Activated CD4-positive, alpha-beta memory T cell treated with anti-CD3 and anti-CD28 coated beads for 36 hours (primary cell): Measurements from ENCODE around the gene PRRT1. TPM values are rescaled to one million over a fixed set of nuclear protein-coding genes. Genes with fewer than 3 reads are reported as not detected.
"Not testable (repeated sequence)": the region's sequence is repeated elsewhere in the genome, so short reads cannot be mapped to it uniquely, and the experiment has no call there.

ENCODE experiments used
- CTCF ChIA-PET: fragments of 350-600 bp; sonication (Branson Sonifier 250); formaldehyde crosslinking; loops from one replicate; lab custom pipeline; 2021; ENCODE audit warnings: antibody characterized with exemption, inconsistent platforms; lab: Charles Lee
- POLR2A ChIA-PET: fragments of 350-600 bp; sonication (Branson Sonifier 250); formaldehyde crosslinking; loops from one replicate; lab custom pipeline; 2021; ENCODE audit warnings: antibody characterized with exemption; lab: Charles Lee
- DNase-seq: peaks from one replicate; pipeline ENCODE4 v3.0.0-alpha.2; 2020
- H3K27ac Mint-ChIP-seq: one replicate; pipeline ENCODE4 v1.8.0; 2021; ENCODE audit warnings: mixed read lengths
- H3K27me3 Mint-ChIP-seq: one replicate; pipeline ENCODE4 v1.8.0; 2021; ENCODE audit warnings: mixed read lengths
- H3K36me3 Mint-ChIP-seq: one replicate; pipeline ENCODE4 v1.8.0; 2021; ENCODE audit warnings: mixed read lengths
- H3K4me1 Mint-ChIP-seq: one replicate; pipeline ENCODE4 v1.8.0; 2021; ENCODE audit warnings: low read depth, mixed read lengths
- H3K4me3 Mint-ChIP-seq: one replicate; pipeline ENCODE4 v1.8.0; 2021; ENCODE audit warnings: mild to moderate bottlenecking, mixed read lengths
- H3K9me3 Mint-ChIP-seq: one replicate; pipeline ENCODE4 v1.8.0; 2021; ENCODE audit warnings: mixed read lengths
- intact Hi-C: fragments of 100-400 bp; cut with micrococcal nuclease; formaldehyde crosslinking; loops from one replicate; pipeline ENCODE4 v1.15.1; 2023
- total RNA-seq, 2 experiments: library from RNA; stranded (reverse); gene quantifications; one replicate each; pipeline ENCODE4 v1.2.3, GENCODE V29; 2021

Gene PRRT1
- total RNA-seq, 2 experiments from 2014 or later, result 0.33 to 0.36 TPM

DNA sequence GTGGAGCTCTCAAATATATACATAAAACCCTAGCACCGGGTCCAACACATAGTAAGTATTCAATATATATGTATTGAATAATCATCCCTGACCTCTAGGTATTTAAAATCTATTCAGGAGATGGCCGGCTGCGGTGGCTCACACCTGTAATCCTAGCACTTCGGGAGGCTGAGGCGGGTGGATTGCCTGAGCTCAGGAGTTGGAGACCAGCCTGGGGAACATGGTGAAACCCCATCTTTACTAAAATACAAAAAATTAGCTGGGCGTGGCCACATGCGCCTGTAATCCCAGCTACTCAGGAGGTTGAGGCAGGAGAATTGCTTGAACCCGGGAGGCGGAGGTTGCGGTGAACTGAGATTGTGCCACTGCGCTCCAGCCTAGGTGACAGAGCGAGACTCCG lies 41.4 kb upstream of the PRRT1 start:
- ChIA-PET POLR2A (interaction anchor here (0.8 to 8.5 kb wide), 2 partner anchors 15 to 45 kb away, joined by 3 to 57 read pairs; partner anchors contain the start of genes AGPAT1 and RNF5), CTCF (interaction anchor here (0.9 to 2.0 kb wide), 4 partner anchors 14 to 1084 kb away, joined by 3 to 7 read pairs (median 4); partner anchors contain the start of gene TAP2)
- H3K27me3 Mint-ChIP-seq, H3K9me3 Mint-ChIP-seq, DNase-seq: not testable (repeated sequence)
- Mint-ChIP-seq H3K4me1 (peaks cover 34% of the 10 kb centered on the region), H3K27ac (peak overlapping the region; percentile 98), H3K4me3 (peak overlapping the region; percentile 92), H3K36me3 (peaks cover 24% of the 10 kb centered on the region)
- intact Hi-C loops, result loop anchor here (5.0 to 10.0 kb wide), 4 partner anchors 368 to 1222 kb away; partner anchors contain the start of genes CUTA, HSPA1B, LTA and PHF1

DNA sequence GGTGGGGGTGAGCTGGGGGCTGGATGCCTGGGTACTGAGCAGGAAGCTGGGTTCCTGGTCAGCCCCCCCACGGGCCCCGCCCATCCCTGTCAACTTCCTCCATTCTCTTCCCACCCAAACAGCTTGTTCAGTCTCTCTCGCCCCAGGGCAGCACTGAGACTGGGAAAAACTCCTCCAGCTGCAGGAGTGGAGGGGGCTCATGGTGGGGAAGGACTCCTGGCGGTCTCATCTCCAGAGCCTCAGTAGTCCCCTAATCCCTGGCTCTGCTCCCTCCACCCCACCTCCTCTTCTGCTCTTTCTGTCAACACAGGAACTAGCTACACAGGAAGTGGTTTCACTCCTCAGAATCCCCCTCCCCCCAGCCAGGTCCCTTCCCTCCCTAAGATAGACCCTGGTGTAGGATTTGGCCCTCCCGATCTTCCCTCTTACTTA lies 40.9 kb upstream of the PRRT1 start, which contains the start of gene GPSM3:
Gene GPSM3 (minus strand): TSS at position 36 of the 432 bp plus-strand sequence. CDS start 130 bp downstream, outside the sequence.
- Mint-ChIP-seq H3K4me3 (peak within 1 kb of the TSS; percentile 92), H3K27ac (peak within 1 kb of the TSS; percentile 98), H3K36me3 (peaks cover 26% of the 10 kb centered on the region), H3K9me3 (no peaks in the 10 kb centered on the region), H3K27me3 (no peaks in the 10 kb centered on the region), H3K4me1 (peaks cover 38% of the 10 kb centered on the region)
- intact Hi-C loops, result loop anchor here (5.0 to 10.0 kb wide), 4 partner anchors 368 to 1222 kb away; partner anchors contain the start of genes CUTA, HSPA1B, LTA and PHF1
- DNase-seq, result peak; percentile 71
- CTCF ChIA-PET, result interaction anchor here (0.9 to 2.0 kb wide), 4 partner anchors 13 to 1085 kb away, joined by 3 to 7 read pairs (median 4); partner anchors contain the start of gene TAP2
- POLR2A ChIA-PET, result interaction anchor here (0.7 to 8.5 kb wide), 3 partner anchors 15 to 44 kb away, joined by 3 to 57 read pairs (median 3); partner anchors contain the start of genes AGPAT1 and RNF5

DNA sequence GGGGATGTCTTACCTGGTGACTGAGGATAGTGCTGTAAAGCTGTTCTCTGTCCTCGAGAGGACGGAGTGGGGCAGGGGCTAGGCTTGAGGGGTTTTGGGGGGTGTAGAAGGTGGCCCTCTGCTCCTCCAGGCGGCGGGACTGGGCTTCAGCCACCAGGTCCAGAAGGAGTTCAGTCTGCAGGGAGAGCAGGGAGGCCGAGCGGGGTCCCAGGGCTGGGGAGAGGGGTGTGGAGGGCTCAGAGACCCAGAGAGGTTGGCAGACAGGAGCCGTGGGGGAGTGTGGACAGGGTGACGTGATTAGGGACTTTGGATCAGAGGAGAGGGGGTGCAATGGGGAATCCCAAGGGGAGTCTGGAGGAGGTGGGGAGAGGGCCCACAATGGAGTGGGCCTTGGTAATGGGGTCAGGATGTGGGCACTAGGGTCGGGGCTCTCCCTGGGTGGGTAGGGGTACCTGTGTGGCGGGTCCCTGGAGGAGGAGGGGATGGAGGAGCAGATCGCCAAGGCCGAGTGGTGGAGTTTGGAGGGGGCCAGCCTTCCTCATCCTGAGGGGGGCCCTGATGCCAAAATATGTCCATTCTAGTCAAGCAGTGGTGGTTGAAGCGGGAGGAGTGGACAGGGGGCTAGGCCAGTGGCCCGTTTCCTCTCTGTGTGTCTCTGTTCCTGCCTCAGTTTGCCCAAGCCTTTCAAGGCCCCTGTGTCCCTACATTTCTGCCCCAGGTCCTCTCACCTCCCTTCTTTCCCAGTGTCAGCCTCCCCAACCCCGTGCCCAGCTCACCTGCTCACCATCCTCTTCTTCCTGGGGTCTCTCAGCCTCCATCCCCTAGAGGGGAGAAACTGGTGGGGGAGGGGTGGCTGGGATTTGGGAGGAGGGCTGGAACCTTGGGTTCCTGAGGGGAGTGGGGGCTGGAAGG lies 40.2 kb upstream of the PRRT1 start:
- Mint-ChIP-seq H3K4me1 (peaks cover 43% of the 10 kb centered on the region), H3K27me3 (no peaks in the 10 kb centered on the region)
- peak; percentile 49 for DNase-seq

DNA sequence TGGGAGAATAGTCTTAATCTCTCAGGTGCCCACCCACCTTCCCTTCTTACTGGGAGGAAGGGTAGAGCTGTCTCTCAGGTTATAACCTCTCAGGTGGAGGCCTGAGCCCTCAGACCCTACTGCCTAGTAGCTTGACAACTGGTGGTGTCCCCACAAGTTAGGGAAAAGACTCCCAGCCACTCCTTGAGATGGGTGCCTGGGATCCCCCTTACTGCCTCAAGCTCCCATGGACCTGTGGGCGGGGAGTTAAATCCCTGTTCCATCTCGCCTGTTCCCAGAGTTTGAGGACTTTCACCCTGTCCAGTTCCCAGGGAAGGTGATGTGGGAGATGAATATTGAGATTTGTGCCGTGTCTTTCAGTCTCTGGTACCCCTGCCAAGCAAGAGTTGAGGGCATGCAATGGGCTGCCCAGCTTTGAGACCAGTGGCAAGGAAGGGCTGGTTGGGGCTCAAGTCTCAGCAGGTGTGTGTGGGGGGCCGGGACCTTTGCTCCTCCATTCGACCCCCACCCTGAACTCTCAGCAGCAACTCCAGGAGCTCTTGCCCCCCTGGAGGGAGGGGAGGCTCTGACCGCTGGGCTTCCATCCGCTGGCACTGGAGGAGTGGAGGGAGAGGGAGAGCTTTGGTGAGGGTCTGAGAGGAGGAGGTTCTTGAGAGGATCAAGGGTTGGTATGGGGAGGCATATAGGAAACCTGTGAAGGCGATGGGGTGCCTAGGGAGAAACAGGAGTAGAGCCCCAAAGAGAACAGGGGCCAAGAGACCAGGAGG lies 39.4 kb upstream of the PRRT1 start:
- Mint-ChIP-seq H3K27me3 (no peaks in the 10 kb centered on the region), H3K27ac (peak overlapping the region; percentile 98), H3K9me3 (no peaks in the 10 kb centered on the region), H3K36me3 (peaks cover 41% of the 10 kb centered on the region), H3K4me1 (peaks cover 48% of the 10 kb centered on the region), H3K4me3 (peak overlapping the region; percentile 92)
- CTCF ChIA-PET, result interaction anchor here (0.8 to 2.0 kb wide), 3 partner anchors 12 to 647 kb away, joined by 3 to 6 read pairs (median 6); partner anchors contain the start of genes ATF6B and TAP2
- intact Hi-C loops, result loop anchor here (1.0 to 10.0 kb wide), 5 partner anchors 13 to 1224 kb away; partner anchors contain the start of genes CUTA, HSPA1B, LTA and PHF1
- POLR2A ChIA-PET, result interaction anchor here (8.5 kb wide), 1 partner anchor 13 kb away, joined by 57 read pairs; the partner anchor contains the start of genes AGPAT1 and RNF5
- DNase-seq, result no peak

More for the DNA sequence above, 40.2 kb upstream of the PRRT1 start:
- H3K36me3 Mint-ChIP-seq, result peaks cover 33% of the 10 kb centered on the region
- ChIA-PET CTCF (interaction anchor here (1.2 to 2.0 kb wide), 3 partner anchors 13 to 647 kb away, joined by 3 to 7 read pairs (median 6); partner anchors contain the start of gene TAP2), POLR2A (interaction anchor here (0.7 to 8.5 kb wide), 2 partner anchors 14 to 44 kb away, joined by 3 to 57 read pairs; partner anchors contain the start of genes AGPAT1 and RNF5)
- peak overlapping the region; percentile 92 for H3K4me3 Mint-ChIP-seq
- peak overlapping the region; percentile 98 for H3K27ac Mint-ChIP-seq
- H3K9me3 Mint-ChIP-seq, result no peaks in the 10 kb centered on the region
- intact Hi-C loops, result loop anchor here (5.0 to 10.0 kb wide), 4 partner anchors 367 to 1223 kb away; partner anchors contain the start of genes CUTA, HSPA1B, LTA and PHF1

DNA sequence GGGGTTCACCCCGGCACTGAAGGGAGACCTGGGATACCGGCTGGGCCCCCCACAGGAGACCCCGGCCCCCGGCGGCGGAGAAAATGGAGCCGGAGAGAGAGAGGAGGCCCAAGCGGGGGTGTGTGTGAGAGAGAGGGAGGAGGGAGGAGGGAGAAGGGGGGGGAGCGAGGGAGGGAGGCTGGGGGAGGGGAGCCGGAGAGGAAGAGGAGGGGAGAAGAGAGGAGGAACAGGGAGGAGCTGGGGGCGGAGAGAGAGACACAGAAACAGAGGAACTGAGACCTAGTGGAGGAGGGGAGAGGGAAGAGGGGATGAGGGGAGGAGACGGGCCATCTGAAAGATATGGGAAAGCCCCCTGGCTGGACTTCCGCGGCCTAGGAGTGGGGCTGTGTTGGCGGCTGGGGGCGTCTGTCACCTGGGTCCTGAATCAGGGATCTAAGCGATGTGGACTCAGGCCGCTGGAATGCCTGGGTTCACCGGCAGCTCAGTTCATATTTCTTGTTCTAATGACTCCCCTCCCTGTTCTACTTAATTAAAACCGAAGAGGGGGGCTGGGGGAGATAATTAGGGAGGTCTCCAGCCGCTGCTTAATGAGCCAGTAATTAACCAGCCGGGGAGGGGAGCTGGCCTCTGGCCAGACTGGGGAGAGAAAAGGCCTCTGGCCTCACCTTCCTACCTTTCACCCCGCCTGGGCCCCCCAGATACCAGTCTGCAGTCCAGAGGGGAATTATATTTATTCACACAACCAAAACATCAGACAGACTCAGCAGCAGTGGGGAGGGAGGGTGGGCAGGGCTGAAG lies 38.5 kb upstream of the PRRT1 start, which contains the start of gene PBX2:
Gene PBX2 (minus strand): TSS at position 149 of the 798 bp plus-strand sequence. CDS start 287 bp downstream, outside the sequence.
- peaks cover 47% of the 10 kb centered on the region for H3K36me3 Mint-ChIP-seq
- ChIA-PET CTCF (interaction anchor here (0.8 to 1.3 kb wide), 2 partner anchors 11 to 62 kb away, joined by 3 to 6 read pairs; partner anchors contain the start of gene ATF6B), POLR2A (interaction anchor here (1.1 to 8.5 kb wide), 2 partner anchors 12 to 616 kb away, joined by 3 to 57 read pairs; partner anchors contain the start of genes AGPAT1 and RNF5)
- peaks cover 56% of the 10 kb centered on the region for H3K4me1 Mint-ChIP-seq
- peak; percentile 91 for DNase-seq
- peak within 1 kb of the TSS; percentile 98 for H3K27ac Mint-ChIP-seq
- intact Hi-C loops, result loop anchor here (1.0 to 10.0 kb wide), 5 partner anchors 12 to 1225 kb away; partner anchors contain the start of genes CUTA, HSPA1B, LTA and PHF1
- no peaks in the 10 kb centered on the region for H3K9me3 Mint-ChIP-seq
- peak within 1 kb of the TSS; percentile 92 for H3K4me3 Mint-ChIP-seq
- no peaks in the 10 kb centered on the region for H3K27me3 Mint-ChIP-seq

DNA sequence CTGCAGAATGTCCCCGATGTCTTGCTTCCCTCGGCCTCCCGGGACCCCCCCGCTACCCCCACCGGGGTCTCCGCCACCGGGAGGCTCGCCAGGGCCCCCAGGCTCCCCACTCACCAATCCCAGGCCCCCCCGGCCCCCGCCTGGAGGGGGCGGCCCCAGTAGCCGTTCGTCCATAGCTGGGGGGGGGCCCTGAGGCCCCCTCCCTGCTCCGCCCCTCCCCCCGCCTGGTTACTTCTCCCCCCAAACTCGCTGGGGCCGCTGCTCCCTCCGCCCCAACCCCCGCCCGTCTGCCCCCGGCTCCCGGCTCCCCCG lies 38.0 kb upstream of the PRRT1 start:
- Mint-ChIP-seq H3K27ac (peak overlapping the region; percentile 94), H3K4me1 (peaks cover 52% of the 10 kb centered on the region), H3K9me3 (no peaks in the 10 kb centered on the region), H3K36me3 (peaks cover 47% of the 10 kb centered on the region), H3K4me3 (peak overlapping the region; percentile 85), H3K27me3 (no peaks in the 10 kb centered on the region)
- intact Hi-C loops, result loop anchor here (1.0 to 10.0 kb wide), 5 partner anchors 11 to 1225 kb away; partner anchors contain the start of genes CUTA, HSPA1B, LTA and PHF1
- DNase-seq, result no peak
- CTCF ChIA-PET, result no interaction called here
- POLR2A ChIA-PET, result interaction anchor here (1.1 to 8.5 kb wide), 2 partner anchors 12 to 615 kb away, joined by 3 to 57 read pairs; partner anchors contain the start of genes AGPAT1 and RNF5

DNA sequence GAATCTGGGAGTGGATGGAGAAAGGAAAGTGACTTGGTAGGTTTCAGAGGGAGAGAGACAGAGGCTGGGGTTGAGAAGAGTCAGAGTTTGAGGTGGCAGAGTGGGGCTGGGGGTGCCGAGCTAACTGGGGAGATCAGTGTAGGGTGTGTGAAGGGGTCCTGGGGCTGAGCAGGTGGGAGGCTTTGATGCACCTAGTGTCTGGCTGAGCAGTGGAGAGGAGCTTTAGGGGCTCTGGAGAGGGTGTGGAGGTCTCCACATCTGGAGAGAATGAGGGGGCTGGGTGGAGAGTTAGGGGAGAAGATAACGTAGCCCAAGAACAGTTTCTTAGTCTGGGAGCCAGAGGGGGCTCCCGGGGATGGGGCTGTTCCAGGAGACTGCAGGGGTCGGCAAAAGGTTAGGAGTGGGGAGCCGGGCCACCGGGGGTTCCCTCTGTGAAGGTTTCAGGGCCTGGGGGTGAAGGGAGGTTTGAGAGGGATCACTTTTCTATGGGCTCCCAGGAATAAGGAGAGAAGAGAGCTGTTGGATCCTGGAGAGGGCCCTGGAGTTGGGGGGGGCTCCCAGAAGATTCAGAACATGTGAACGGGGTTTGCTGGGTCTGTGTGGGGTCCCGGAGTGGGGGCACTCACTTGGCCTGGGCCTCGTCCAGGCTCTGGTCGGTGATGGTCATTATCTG lies 37.5 kb upstream of the PRRT1 start:
- peak overlapping the region; percentile 85 for H3K4me3 Mint-ChIP-seq
- peak overlapping the region; percentile 94 for H3K27ac Mint-ChIP-seq
- H3K9me3 Mint-ChIP-seq, result no peaks in the 10 kb centered on the region
- H3K4me1 Mint-ChIP-seq, result peaks cover 49% of the 10 kb centered on the region
- CTCF ChIA-PET, result no interaction called here
- DNase-seq, result no peak
- H3K36me3 Mint-ChIP-seq, result peaks cover 47% of the 10 kb centered on the region
- no peaks in the 10 kb centered on the region for H3K27me3 Mint-ChIP-seq
- intact Hi-C loops, result no loop called here
- POLR2A ChIA-PET, result interaction anchor here (1.1 to 8.5 kb wide), 2 partner anchors 11 to 615 kb away, joined by 3 to 57 read pairs; partner anchors contain the start of genes AGPAT1 and RNF5

DNA sequence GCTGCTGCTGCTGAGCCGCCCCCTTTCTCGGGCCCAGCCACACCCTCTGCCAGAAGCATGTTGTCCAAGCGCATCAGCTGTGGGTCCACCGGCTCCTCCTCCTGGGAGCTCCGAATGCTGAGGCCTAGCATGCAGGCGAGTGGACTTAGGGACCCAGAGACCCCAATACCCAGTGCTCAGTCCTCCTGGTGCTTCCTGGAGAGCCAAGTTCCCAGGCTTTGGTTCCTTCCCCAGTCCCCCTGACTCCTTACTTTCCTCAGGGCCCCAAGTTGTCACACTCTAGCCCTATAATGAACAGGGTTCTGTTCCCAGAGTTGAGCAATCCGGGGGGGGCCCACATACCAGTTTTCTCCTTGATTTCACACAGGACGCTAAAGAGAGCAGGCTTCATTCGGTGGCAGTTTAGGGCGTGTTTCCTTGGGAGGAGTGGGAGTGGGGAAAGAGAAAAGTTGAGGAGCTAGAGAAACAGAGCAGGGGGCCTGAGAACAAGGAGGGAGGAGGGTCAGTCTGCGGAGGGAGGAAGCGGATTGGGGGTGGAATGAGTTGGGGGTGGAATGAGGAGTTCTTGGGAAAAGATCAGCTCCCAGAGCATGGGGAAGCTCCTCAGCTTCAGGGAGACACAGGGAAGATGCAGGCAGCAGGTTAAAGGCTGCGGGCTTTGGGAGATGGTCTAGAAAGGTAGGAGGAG lies 36.8 kb upstream of the PRRT1 start:
- no peaks in the 10 kb centered on the region for H3K9me3 Mint-ChIP-seq
- peak overlapping the region; percentile 94 for H3K27ac Mint-ChIP-seq
- H3K4me1 Mint-ChIP-seq, result peaks cover 47% of the 10 kb centered on the region
- H3K27me3 Mint-ChIP-seq, result no peaks in the 10 kb centered on the region
- H3K4me3 Mint-ChIP-seq, result peak overlapping the region; percentile 85
- ChIA-PET CTCF (no interaction called here), POLR2A (interaction anchor here (1.0 to 8.5 kb wide), 2 partner anchors 11 to 59 kb away, joined by 3 to 57 read pairs; partner anchors contain the start of genes AGPAT1 and RNF5)
- H3K36me3 Mint-ChIP-seq, result peaks cover 47% of the 10 kb centered on the region
- no peak for DNase-seq
- intact Hi-C loops, result no loop called here

DNA sequence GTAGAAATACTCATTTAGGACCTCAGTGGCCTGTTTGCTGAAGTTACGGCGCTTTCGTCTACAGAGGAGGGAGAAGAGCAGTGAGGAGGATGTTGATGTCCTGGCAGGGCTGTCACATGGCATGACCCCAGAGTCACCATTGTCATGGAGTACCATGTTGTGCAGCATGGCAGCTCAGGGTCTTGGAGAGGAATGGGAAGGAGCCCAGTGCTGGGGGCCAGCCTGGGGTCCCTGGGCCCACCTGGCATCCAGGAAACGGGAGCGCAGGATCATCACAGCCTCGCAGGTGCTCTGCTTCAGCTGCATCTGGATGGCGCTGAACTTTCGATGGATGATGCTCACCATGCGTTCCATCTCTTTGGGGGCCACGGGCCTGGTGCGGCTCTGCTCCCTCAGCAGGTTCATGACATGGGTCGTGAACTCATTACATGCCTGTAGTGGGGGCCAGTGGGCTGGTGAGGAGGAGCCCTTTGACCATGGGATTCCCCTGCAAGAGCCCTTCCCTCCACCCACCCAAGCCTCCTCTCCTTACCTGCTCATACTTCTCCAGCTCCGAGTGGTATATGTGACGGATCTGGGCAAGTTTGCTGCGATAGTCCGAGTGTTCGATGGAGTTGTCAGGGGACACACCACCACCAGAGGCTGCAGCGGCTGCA lies 36.1 kb upstream of the PRRT1 start:
- POLR2A ChIA-PET, result interaction anchor here (0.6 to 8.5 kb wide), 3 partner anchors 10 to 784 kb away, joined by 3 to 57 read pairs (median 3); partner anchors contain the start of genes AGPAT1 and RNF5
- Mint-ChIP-seq H3K36me3 (peaks cover 50% of the 10 kb centered on the region), H3K27ac (peak overlapping the region; percentile 94), H3K4me1 (peaks cover 50% of the 10 kb centered on the region), H3K4me3 (peak overlapping the region; percentile 85)
- H3K27me3 Mint-ChIP-seq, DNase-seq, intact Hi-C loops, CTCF ChIA-PET, H3K9me3 Mint-ChIP-seq: not testable (repeated sequence)
